Measurements from ENCODE around the gene FAM3D. TPM values are rescaled to one million over a fixed set of nuclear protein-coding genes. Genes with fewer than 3 reads are reported as not detected.

FAM3D gene
- total RNA-seq, 4 donors from 2014 or later, result 47.0 to 200 (median 135) TPM

DNA sequence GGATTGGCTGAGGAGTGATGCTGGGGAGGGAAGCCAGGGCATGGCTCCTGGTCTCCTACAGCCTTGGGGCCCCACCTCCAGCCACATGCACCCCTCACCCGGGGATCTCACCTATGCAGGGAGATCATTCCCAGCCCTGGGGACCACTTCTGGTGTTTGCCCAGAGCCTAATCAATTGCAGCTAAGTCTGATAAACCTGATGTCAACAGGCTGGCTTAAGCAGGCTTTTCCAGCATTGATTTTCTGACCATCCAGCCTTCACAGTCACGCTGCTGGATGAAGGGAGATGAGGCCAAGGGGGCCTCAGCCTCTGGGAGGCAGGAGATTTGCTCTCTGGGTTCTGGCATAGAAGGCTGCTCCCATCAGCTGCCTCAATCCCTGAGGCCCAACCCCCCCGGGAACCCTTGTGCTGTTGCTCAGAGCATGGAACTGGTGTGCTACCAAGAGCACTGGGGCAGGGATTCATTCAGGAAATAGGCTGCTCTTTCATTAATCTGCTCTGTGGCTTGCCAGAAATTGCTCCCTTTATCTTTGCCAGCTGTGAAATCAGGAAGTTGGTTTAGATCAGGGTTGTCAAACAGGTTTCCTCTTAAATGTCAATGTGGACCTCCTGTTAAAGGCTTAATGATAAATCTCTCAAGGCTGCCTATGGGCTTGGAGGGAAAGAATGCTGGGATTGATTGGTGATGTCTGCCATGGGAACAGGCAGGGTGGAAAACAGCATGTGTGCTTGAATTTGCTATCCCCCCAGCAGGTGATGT is 19.0 kb downstream of the FAM3D start:
- no peak for TF ChIP-seq POLR2A (IDR thresholded peaks at IDR 0.05)
- H3K36me3 ChIP-seq, result peaks cover 0 to 11% (median 0%) of the 10 kb centered on the region in 3 donors
- peak overlapping the region in 1 of 4 donors; percentile 39 for H3K27ac ChIP-seq
- H3K4me3 ChIP-seq, result no peak overlapping the region
- H3K4me1 ChIP-seq, result no peaks in the 10 kb centered on the region
- H3K27me3 ChIP-seq, result no peaks in the 10 kb centered on the region
- no peaks in the 10 kb centered on the region for H3K9me3 ChIP-seq
- no peak for DNase-seq

GRCh38 chr3:58646503-58646902 is 20.1 kb downstream of the FAM3D start:
- no peaks in the 10 kb centered on the region for H3K9me3 ChIP-seq
- no peaks in the 10 kb centered on the region for H3K27me3 ChIP-seq
- peaks cover 0 to 11% (median 0%) of the 10 kb centered on the region in 3 donors for H3K36me3 ChIP-seq
- no peak for TF ChIP-seq POLR2A (IDR thresholded peaks at IDR 0.05)
- TF ChIP-seq, protein P1, sequence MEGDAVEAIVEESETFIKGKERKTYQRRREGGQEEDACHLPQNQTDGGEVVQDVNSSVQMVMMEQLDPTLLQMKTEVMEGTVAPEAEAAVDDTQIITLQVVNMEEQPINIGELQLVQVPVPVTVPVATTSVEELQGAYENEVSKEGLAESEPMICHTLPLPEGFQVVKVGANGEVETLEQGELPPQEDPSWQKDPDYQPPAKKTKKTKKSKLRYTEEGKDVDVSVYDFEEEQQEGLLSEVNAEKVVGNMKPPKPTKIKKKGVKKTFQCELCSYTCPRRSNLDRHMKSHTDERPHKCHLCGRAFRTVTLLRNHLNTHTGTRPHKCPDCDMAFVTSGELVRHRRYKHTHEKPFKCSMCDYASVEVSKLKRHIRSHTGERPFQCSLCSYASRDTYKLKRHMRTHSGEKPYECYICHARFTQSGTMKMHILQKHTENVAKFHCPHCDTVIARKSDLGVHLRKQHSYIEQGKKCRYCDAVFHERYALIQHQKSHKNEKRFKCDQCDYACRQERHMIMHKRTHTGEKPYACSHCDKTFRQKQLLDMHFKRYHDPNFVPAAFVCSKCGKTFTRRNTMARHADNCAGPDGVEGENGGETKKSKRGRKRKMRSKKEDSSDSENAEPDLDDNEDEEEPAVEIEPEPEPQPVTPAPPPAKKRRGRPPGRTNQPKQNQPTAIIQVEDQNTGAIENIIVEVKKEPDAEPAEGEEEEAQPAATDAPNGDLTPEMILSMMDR (IDR thresholded peaks at IDR 0.05), result no peak
- H3K4me3 ChIP-seq, result no peak overlapping the region
- DNase-seq, result no peak
- no peak overlapping the region for H3K27ac ChIP-seq
- no peaks in the 10 kb centered on the region for H3K4me1 ChIP-seq

DNA sequence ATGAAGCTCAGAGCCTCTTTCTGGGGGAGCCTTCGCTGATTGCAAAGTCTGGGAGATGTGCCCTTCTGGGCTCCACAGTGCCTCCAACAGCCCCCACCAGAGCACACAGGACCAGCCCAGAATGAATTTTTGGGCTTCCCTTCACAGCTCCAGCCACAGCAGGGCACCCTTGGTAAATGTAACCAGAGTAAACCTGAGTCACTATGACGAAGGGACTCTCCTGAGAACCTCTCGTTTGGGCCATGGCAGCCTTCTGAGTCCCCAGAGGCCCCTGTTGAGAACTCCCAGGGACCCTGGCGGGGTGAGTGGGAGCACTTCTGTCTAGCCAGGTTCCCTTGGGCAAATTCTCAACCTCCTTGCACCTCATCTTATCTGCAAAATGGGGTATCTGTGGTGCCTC is 20.8 kb downstream of the FAM3D start:
- TF ChIP-seq, protein P1 (IDR thresholded peaks at IDR 0.05), result no peak
- TF ChIP-seq POLR2A (IDR thresholded peaks at IDR 0.05), result no peak
- H3K27me3 ChIP-seq, result no peaks in the 10 kb centered on the region
- peaks cover 0 to 2% (median 0%) of the 10 kb centered on the region in 4 donors for H3K4me1 ChIP-seq
- no peak overlapping the region for H3K27ac ChIP-seq
- no peak overlapping the region for H3K4me3 ChIP-seq
- H3K36me3 ChIP-seq, result peaks cover 0 to 11% (median 0%) of the 10 kb centered on the region in 3 donors
- H3K9me3 ChIP-seq, result no peaks in the 10 kb centered on the region
- DNase-seq, result no peak

DNA sequence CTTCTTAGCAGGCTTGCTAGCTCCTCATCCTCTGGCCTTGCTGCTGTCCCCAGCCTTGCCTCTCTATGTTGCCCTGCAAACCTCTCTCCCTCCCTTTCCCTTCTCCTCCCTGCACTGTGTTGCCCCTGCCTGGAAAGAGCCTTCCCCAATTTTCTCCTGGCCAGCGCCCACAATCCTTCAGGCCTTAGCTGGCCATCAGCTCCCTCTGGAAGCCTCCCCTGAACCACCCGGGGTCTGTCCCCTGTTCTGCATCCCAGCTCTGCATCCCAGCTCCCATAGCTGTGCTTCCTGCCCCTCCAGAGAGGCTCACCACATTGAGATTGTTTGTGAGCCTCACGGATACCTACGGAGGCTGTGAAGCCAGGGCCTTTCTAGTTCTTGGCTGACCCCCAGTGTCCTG is 23.7 kb downstream of the FAM3D start:
- no peak for TF ChIP-seq POLR2A (IDR thresholded peaks at IDR 0.05)
- TF ChIP-seq, protein P1 (IDR thresholded peaks at IDR 0.05), result no peak
- Histone ChIP-seq H3K27me3 (no peaks in the 10 kb centered on the region), H3K36me3 (peaks cover 0 to 24% (median 0%) of the 10 kb centered on the region in 3 donors), H3K9me3 (no peaks in the 10 kb centered on the region), H3K27ac (no peak overlapping the region), H3K4me1 (peaks cover 0 to 4% (median 0%) of the 10 kb centered on the region in 4 donors), H3K4me3 (no peak overlapping the region)
- DNase-seq, result no peak

GRCh38 chr3:58640700-58641372 is 25.7 kb downstream of the FAM3D start:
- Histone ChIP-seq H3K27me3 (no peaks in the 10 kb centered on the region), H3K4me1 (peaks cover 0 to 4% (median 0%) of the 10 kb centered on the region in 4 donors), H3K36me3 (peaks cover 0 to 36% (median 0%) of the 10 kb centered on the region in 3 donors), H3K27ac (no peak overlapping the region), H3K4me3 (no peak overlapping the region), H3K9me3 (no peaks in the 10 kb centered on the region)
- TF ChIP-seq POLR2A (IDR thresholded peaks at IDR 0.05), result no peak
- TF ChIP-seq, protein P1 (IDR thresholded peaks at IDR 0.05), result peak in 5 of 6 experiments; percentile 41 to 90 (median 87)
- DNase-seq, result peak; percentile 39 to 82 (median 78)

DNA sequence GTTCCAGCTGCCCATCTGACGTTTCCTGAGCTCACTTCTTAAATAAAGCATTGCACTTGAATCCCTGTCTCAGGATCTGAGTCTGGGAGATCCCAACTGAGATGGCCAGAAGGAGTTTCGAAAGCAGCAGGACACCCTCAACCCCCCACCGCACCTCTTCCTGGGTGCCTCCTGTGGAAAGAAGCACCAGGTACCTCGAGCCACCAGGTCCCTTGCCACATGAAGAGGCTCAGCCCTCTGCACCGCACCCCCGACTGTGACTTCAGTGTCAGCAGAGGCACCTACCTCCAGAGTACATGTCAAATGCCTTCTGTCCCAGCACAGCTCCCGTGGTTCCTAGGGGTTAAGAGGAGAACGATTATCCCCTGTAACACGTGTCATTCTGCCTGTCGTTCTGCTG is 26.7 kb downstream of the FAM3D start:
- peaks cover 0 to 4% (median 0%) of the 10 kb centered on the region in 4 donors for H3K4me1 ChIP-seq
- H3K36me3 ChIP-seq, result peaks cover 0 to 41% (median 0%) of the 10 kb centered on the region in 3 donors

More for the DNA sequence above, 26.7 kb downstream of the FAM3D start:
- Histone ChIP-seq H3K9me3 (no peaks in the 10 kb centered on the region), H3K27me3 (no peaks in the 10 kb centered on the region), H3K4me3 (no peak overlapping the region), H3K27ac (no peak overlapping the region)
- DNase-seq, result no peak
- TF ChIP-seq, protein P1 (IDR thresholded peaks at IDR 0.05), result no peak
- no peak for TF ChIP-seq POLR2A (IDR thresholded peaks at IDR 0.05)
